Tibial nerve (tissue), 3 donors: ENCODE measurements around the gene RGPD8.

Experiments
- CTCF ChIP-seq, 5 experiments: fragments of 200-600 bp in 3 of 5; fragments of 450-650 bp in 2 of 5; sonication (generic) in 3 of 5; IDR thresholded peaks; one replicate each; pipeline ENCODE4 v1.5.1; 2016 to 2019; ENCODE audit warnings: antibody characterized with exemption in 5 of 5, mild to moderate bottlenecking in 3 of 5, moderate library complexity in 2 of 5
- POLR2A ChIP-seq, 2 donors: fragments of 450-650 bp; IDR thresholded peaks; one replicate each; pipeline ENCODE4 v1.6.1; 2017; ENCODE audit warnings: antibody characterized with exemption in 2 of 2, mild to moderate bottlenecking in 2 of 2, moderate library complexity in 2 of 2

DNA sequence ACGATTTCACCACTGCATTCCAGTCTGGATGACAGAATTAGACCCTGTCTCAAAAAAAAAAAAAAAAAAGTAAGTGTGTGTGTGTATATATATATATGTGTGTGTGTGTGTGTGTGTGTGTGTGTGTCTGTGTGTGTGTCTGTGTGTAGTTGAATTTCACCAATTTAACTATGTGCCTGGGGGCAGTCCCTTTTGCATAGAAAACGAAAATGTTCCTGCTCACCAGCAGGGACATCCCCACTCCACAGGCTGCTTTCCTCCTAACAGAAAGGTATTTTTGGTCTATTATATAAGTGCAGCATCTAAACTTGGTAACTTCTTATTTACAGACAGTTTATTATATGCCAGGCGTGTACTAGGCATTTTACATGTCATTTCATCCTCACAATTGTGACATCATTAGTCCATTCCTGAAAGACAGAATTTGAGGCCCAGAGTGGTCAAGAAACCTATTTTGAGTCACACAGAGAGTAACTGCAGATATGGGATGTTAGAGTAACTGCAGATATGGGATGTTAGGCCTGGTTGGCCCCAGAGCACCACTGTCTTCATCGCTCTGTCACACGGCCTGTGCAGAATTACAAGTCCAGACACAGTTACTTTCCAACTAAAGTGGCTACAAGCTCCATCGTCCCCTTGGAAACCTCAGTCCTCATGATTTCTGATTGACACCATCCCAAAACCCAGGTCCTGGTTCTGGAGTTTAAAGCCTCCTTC lies 39.3 kb upstream of the RGPD8 start:
- no peak for TF ChIP-seq CTCF (IDR thresholded peaks at IDR 0.05)
- no peak for TF ChIP-seq POLR2A (IDR thresholded peaks at IDR 0.05)
